ENCODE results near the gene CDH23.

GRCh38 chr10:71842422-71842821 is 445.7 kb downstream of the CDH23 start:
- TF ChIP-seq CTCF (conservative IDR thresholded peaks at IDR 0.05; ENCODE audit: low read depth, low read length), result no peak
- TF ChIP-seq EZH2 (IDR thresholded peaks at IDR 0.05; ENCODE audit: low read length, unreplicated experiment), result no peak
- no peak for TF ChIP-seq EZH2phosphoT487 (IDR thresholded peaks at IDR 0.05; ENCODE audit: borderline replicate concordance, low read length)
